Loucy (cell line): ENCODE results near the gene P4HA1.

Experiments used
- CTCF ChIP-seq: fragments of 200-600 bp; sonication (generic); conservative IDR thresholded peaks from 2 replicates; pipeline ENCODE4 v1.5.1; 2014; ENCODE audit warnings: mild to moderate bottlenecking, antibody characterized with exemption, low read length
- EZH2phosphoT487 ChIP-seq: fragments of 200-600 bp; IDR thresholded peaks from 2 replicates; pipeline ENCODE4 v1.6.1; 2018; ENCODE audit warnings: antibody characterized with exemption, mild to moderate bottlenecking, moderate library complexity, borderline replicate concordance

GRCh38 chr10:73053275-73053674 is 43.4 kb downstream of the P4HA1 start:
- TF ChIP-seq CTCF (no peak), EZH2phosphoT487 (no peak)
